ENCODE measurements around the gene ETV3.

The ETV3 gene

GRCh38 chr1:157147906-157148700 lies 9.9 kb upstream of the ETV3 start:
- H2BK12ac ChIP-seq (ENCODE audit: low read length in 2 of 2) = no peak overlapping the region
- no peaks in the 10 kb centered on the region for H3K79me1 ChIP-seq (replicated peaks; ENCODE audit: low read length, poor library complexity, severe bottlenecking)
- H3K27ac ChIP-seq (ENCODE audit: low read length, poor library complexity, severe bottlenecking) = no peak overlapping the region
- no peak overlapping the region for H2AFZ ChIP-seq (ENCODE audit: low read depth, low read length)
- no peak overlapping the region for H3K9ac ChIP-seq (ENCODE audit: low read length)
- no peak overlapping the region for H3K4me3 ChIP-seq (ENCODE audit: insufficient read depth in 1 of 2, low read depth in 1 of 2, low read length in 2 of 2)
- H3K4me1 ChIP-seq (ENCODE audit: control insufficient read depth, insufficient read depth, low read depth, low read length) = no peaks in the 10 kb centered on the region
- no peaks in the 10 kb centered on the region for H3K9me3 ChIP-seq (ENCODE audit: control insufficient read depth, low read length)
- no peak overlapping the region for H3K4ac ChIP-seq (ENCODE audit: low read depth in 1 of 2, low read length in 2 of 2)
- H3K4me2 ChIP-seq (ENCODE audit: low read length, poor library complexity, severe bottlenecking) = no peak overlapping the region
- no peak overlapping the region for H4K91ac ChIP-seq (ENCODE audit: low read length)
- no peak overlapping the region for H3K18ac ChIP-seq (ENCODE audit: low read depth in 1 of 2, low read length in 2 of 2)
- no peak overlapping the region for H2AK5ac ChIP-seq (ENCODE audit: low read length, severe bottlenecking)
- no peak overlapping the region for H3K14ac ChIP-seq (ENCODE audit: low read length in 2 of 2)
- no peak overlapping the region for H3K23ac ChIP-seq (ENCODE audit: low read length in 2 of 2)
- DNase-seq = peak; percentile 22
- no peak overlapping the region for H2BK15ac ChIP-seq (ENCODE audit: low read depth, poor library complexity, severe bottlenecking)
- no peak overlapping the region for H2BK5ac ChIP-seq (ENCODE audit: low read depth, low read length, poor library complexity, severe bottlenecking)
- 71% methylated on average over 10 of the region's 10 CpGs for WGBS
- no peak overlapping the region for H2BK120ac ChIP-seq (ENCODE audit: low read depth, low read length)
- H4K8ac ChIP-seq (ENCODE audit: low read length) = no peak overlapping the region
- no peaks in the 10 kb centered on the region for H3K36me3 ChIP-seq (ENCODE audit: control insufficient read depth in 1 of 2, insufficient read depth in 2 of 2, low read depth in 1 of 2, low read length in 2 of 2)
- H3K27me3 ChIP-seq (ENCODE audit: control insufficient read depth in 1 of 2, insufficient read depth in 1 of 2, low read length in 2 of 2) = peaks cover 0 to 16% of the 10 kb centered on the region in 2 experiments

- Histone ChIP-seq H3K27me3 (ENCODE audit: control insufficient read depth in 1 of 2, insufficient read depth in 1 of 2, low read length in 2 of 2) (peaks cover 0 to 15% of the 10 kb centered on the region in 2 experiments), H3K36me3 (ENCODE audit: control insufficient read depth in 1 of 2, insufficient read depth in 2 of 2, low read depth in 1 of 2, low read length in 2 of 2) (no peaks in the 10 kb centered on the region), H3K4ac (ENCODE audit: low read depth in 1 of 2, low read length in 2 of 2) (no peak overlapping the region), H4K91ac (ENCODE audit: low read length) (no peak overlapping the region), H4K8ac (ENCODE audit: low read length) (no peak overlapping the region), H3K4me2 (ENCODE audit: low read length, poor library complexity, severe bottlenecking) (no peak overlapping the region), H3K23ac (ENCODE audit: low read length in 2 of 2) (no peak overlapping the region), H3K79me1 (replicated peaks; ENCODE audit: low read length, poor library complexity, severe bottlenecking) (no peaks in the 10 kb centered on the region), H2BK5ac (ENCODE audit: low read depth, low read length, poor library complexity, severe bottlenecking) (no peak overlapping the region), H3K14ac (ENCODE audit: low read length in 2 of 2) (no peak overlapping the region), H3K4me3 (ENCODE audit: insufficient read depth in 1 of 2, low read depth in 1 of 2, low read length in 2 of 2) (no peak overlapping the region), H2BK12ac (ENCODE audit: low read length in 2 of 2) (no peak overlapping the region), H2AK5ac (ENCODE audit: low read length, severe bottlenecking) (no peak overlapping the region), H3K27ac (ENCODE audit: low read length, poor library complexity, severe bottlenecking) (no peak overlapping the region), H3K18ac (ENCODE audit: low read depth in 1 of 2, low read length in 2 of 2) (no peak overlapping the region), H2AFZ (ENCODE audit: low read depth, low read length) (no peak overlapping the region), H3K9ac (ENCODE audit: low read length) (no peak overlapping the region), H3K9me3 (ENCODE audit: control insufficient read depth, low read length) (no peaks in the 10 kb centered on the region), H2BK120ac (ENCODE audit: low read depth, low read length) (no peak overlapping the region), H3K4me1 (ENCODE audit: control insufficient read depth, insufficient read depth, low read depth, low read length) (no peaks in the 10 kb centered on the region), H2BK15ac (ENCODE audit: low read depth, poor library complexity, severe bottlenecking) (no peak overlapping the region)
- WGBS = 95% methylated on average over 1 of the region's 1 CpG
- no peak for DNase-seq
Measured at GRCh38 chr1:157147037-157147436, 8.8 kb upstream of the ETV3 start.

DNA sequence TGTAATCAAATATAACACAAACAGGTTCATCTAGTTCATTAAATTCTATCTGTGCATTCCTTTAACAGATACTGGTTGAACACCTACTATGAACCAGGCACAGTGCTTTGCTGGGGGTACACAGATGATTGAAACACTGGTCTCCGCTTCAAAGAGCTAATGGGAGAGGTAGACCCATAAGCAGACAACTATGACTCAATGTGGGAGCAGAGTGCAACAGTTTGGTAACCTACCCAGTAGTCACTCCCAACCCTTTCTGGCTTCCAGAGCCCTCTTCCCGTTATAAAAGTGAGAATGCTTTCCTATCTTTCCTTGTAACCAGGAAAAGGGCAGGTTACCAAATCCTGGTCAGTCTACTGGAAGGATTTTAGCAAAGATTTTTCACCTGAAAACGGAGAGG lies 8.0 kb upstream of the ETV3 start:
- Histone ChIP-seq H3K27ac (ENCODE audit: low read length, poor library complexity, severe bottlenecking) (no peak overlapping the region), H3K4me2 (ENCODE audit: low read length, poor library complexity, severe bottlenecking) (no peak overlapping the region), H3K27me3 (ENCODE audit: control insufficient read depth in 1 of 2, insufficient read depth in 1 of 2, low read length in 2 of 2) (peaks cover 0 to 10% of the 10 kb centered on the region in 2 experiments), H3K4ac (ENCODE audit: low read depth in 1 of 2, low read length in 2 of 2) (no peak overlapping the region), H3K9ac (ENCODE audit: low read length) (no peak overlapping the region), H2BK12ac (ENCODE audit: low read length in 2 of 2) (no peak overlapping the region), H2BK15ac (ENCODE audit: low read depth, poor library complexity, severe bottlenecking) (no peak overlapping the region), H4K8ac (ENCODE audit: low read length) (no peak overlapping the region), H3K36me3 (ENCODE audit: control insufficient read depth in 1 of 2, insufficient read depth in 2 of 2, low read depth in 1 of 2, low read length in 2 of 2) (no peaks in the 10 kb centered on the region), H3K18ac (ENCODE audit: low read depth in 1 of 2, low read length in 2 of 2) (no peak overlapping the region), H3K4me3 (ENCODE audit: insufficient read depth in 1 of 2, low read depth in 1 of 2, low read length in 2 of 2) (no peak overlapping the region), H2AK5ac (ENCODE audit: low read length, severe bottlenecking) (no peak overlapping the region), H2BK120ac (ENCODE audit: low read depth, low read length) (peak overlapping the region; percentile 34), H4K91ac (ENCODE audit: low read length) (no peak overlapping the region), H3K79me1 (replicated peaks; ENCODE audit: low read length, poor library complexity, severe bottlenecking) (no peaks in the 10 kb centered on the region), H3K4me1 (ENCODE audit: control insufficient read depth, insufficient read depth, low read depth, low read length) (no peaks in the 10 kb centered on the region), H3K14ac (ENCODE audit: low read length in 2 of 2) (no peak overlapping the region), H2BK5ac (ENCODE audit: low read depth, low read length, poor library complexity, severe bottlenecking) (no peak overlapping the region), H3K9me3 (ENCODE audit: control insufficient read depth, low read length) (no peaks in the 10 kb centered on the region), H2AFZ (ENCODE audit: low read depth, low read length) (no peak overlapping the region), H3K23ac (ENCODE audit: low read length in 2 of 2) (no peak overlapping the region)
- 53% methylated on average over 3 of the region's 3 CpGs for WGBS
- no peak for DNase-seq

- H3K9me3 ChIP-seq (ENCODE audit: control insufficient read depth, low read length) = no peaks in the 10 kb centered on the region
- H3K79me1 ChIP-seq (replicated peaks; ENCODE audit: low read length, poor library complexity, severe bottlenecking) = no peaks in the 10 kb centered on the region
- H3K36me3 ChIP-seq (ENCODE audit: control insufficient read depth in 1 of 2, insufficient read depth in 2 of 2, low read depth in 1 of 2, low read length in 2 of 2) = no peaks in the 10 kb centered on the region
- H4K8ac ChIP-seq (ENCODE audit: low read length) = no peak overlapping the region
- H2BK15ac ChIP-seq (ENCODE audit: low read depth, poor library complexity, severe bottlenecking) = no peak overlapping the region
- no peak overlapping the region for H4K91ac ChIP-seq (ENCODE audit: low read length)
- H3K23ac ChIP-seq (ENCODE audit: low read length in 2 of 2) = no peak overlapping the region
- no peak overlapping the region for H2AK5ac ChIP-seq (ENCODE audit: low read length, severe bottlenecking)
- H3K9ac ChIP-seq (ENCODE audit: low read length) = no peak overlapping the region
- H3K14ac ChIP-seq (ENCODE audit: low read length in 2 of 2) = no peak overlapping the region
- no peak for DNase-seq
- no peaks in the 10 kb centered on the region for H3K4me1 ChIP-seq (ENCODE audit: control insufficient read depth, insufficient read depth, low read depth, low read length)
- no peak overlapping the region for H3K4ac ChIP-seq (ENCODE audit: low read depth in 1 of 2, low read length in 2 of 2)
- WGBS = 100% methylated on average over 1 of the region's 1 CpG
- no peak overlapping the region for H3K4me3 ChIP-seq (ENCODE audit: insufficient read depth in 1 of 2, low read depth in 1 of 2, low read length in 2 of 2)
- H2BK12ac ChIP-seq (ENCODE audit: low read length in 2 of 2) = no peak overlapping the region
- no peak overlapping the region for H3K18ac ChIP-seq (ENCODE audit: low read depth in 1 of 2, low read length in 2 of 2)
- H2BK120ac ChIP-seq (ENCODE audit: low read depth, low read length) = no peak overlapping the region
- no peak overlapping the region for H3K27ac ChIP-seq (ENCODE audit: low read length, poor library complexity, severe bottlenecking)
- no peak overlapping the region for H2AFZ ChIP-seq (ENCODE audit: low read depth, low read length)
- H3K4me2 ChIP-seq (ENCODE audit: low read length, poor library complexity, severe bottlenecking) = no peak overlapping the region
- no peaks in the 10 kb centered on the region for H3K27me3 ChIP-seq (ENCODE audit: control insufficient read depth in 1 of 2, insufficient read depth in 1 of 2, low read length in 2 of 2)
- no peak overlapping the region for H2BK5ac ChIP-seq (ENCODE audit: low read depth, low read length, poor library complexity, severe bottlenecking)
Measured at GRCh38 chr1:157145076-157145475, 6.9 kb upstream of the ETV3 start.
